Large intestine (tissue), 3 donors: ENCODE data around the gene GSTO2. TPM values are rescaled to one million over a fixed set of nuclear protein-coding genes. Genes with fewer than 3 reads are reported as not detected.

Source experiments
- DNase-seq, 2 donors: peaks; one replicate each; pipeline versions ENCODE4 v3.0.0 to v3.0.0-alpha.2; 2013
- H3K27ac ChIP-seq: one replicate; pipeline ENCODE4 v1.5.1; 2013; ENCODE audit warnings: low read length
- H3K27me3 ChIP-seq: 2 replicates; pipeline ENCODE4 v1.6.1; 2013; ENCODE audit warnings: low read length; ENCODE audit not compliant: control insufficient read depth, insufficient read depth
- H3K36me3 ChIP-seq: 2 replicates; pipeline ENCODE4 v1.6.1; 2013; ENCODE audit warnings: low read length; ENCODE audit not compliant: control insufficient read depth, insufficient read depth
- H3K4me1 ChIP-seq: one replicate; pipeline ENCODE4 v1.6.1; 2013; ENCODE audit warnings: low read length; ENCODE audit not compliant: control insufficient read depth, insufficient read depth
- H3K4me3 ChIP-seq: one replicate; pipeline ENCODE4 v1.5.1; 2013; ENCODE audit warnings: low read length
- H3K9me3 ChIP-seq: one replicate; pipeline ENCODE4 v1.6.1; 2013; ENCODE audit warnings: mild to moderate bottlenecking, low read depth, low read length, moderate library complexity; ENCODE audit not compliant: control insufficient read depth
- WGBS: methylation state at CpG from one replicate; pipeline ENCODE4 v1.1.5; 2013; ENCODE audit warnings: low lambda C conversion rate; ENCODE audit not compliant: insufficient coverage; 5-methylcytosine and 5-hydroxymethylcytosine counted together
- polyA plus RNA-seq: library from polyadenylated mRNA; unstranded; fragments of 120-200 nt; gene quantifications from one replicate; pipeline ENCODE4 v1.2.1, GENCODE V29; 2013

The GSTO2 gene
- polyA plus RNA-seq, 1 donor: 35.7 TPM

GRCh38 chr10:104333032-104333727 lies 64.2 kb downstream of the GSTO2 start:
- Histone ChIP-seq H3K4me1 (peaks cover 49% of the 10 kb centered on the region), H3K9me3 (no peaks in the 10 kb centered on the region), H3K36me3 (no peaks in the 10 kb centered on the region), H3K27me3 (no peaks in the 10 kb centered on the region), H3K4me3 (no peak overlapping the region), H3K27ac (no peak overlapping the region)
- DNase-seq: no peak
- no CpG with 5 or more reads among the region's 13 CpGs for WGBS

DNA sequence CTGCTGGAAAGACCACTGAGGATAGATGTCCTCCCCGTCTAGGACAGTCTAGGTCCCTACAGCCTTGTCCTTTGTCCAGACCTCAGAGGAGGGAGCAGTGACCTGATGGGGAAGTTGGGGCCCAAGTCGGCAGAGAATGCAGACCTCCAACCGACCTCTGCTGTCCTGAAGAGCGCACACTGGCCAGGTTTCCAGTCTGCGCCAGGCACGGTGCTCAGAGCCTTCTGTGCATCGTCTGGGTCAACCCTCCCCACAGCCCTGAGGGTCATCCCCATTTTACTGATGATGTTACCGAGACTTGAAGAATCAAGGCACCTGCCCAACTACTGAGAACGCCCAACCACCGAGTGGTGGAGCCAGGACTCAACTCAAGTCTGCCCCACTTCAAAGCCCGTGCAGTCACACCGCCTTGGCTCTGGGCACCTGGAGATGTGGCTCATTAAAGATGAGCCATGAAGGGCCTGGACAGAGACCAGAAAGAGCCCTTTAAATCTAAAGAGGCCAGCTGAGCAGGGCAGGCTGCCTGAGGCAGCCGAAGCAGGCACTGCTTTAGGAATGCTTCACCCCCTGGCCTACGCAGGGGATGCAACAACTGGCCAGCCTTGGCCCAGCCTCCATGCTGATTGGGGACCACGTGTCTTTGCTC lies 64.9 kb downstream of the GSTO2 start:
- no peaks in the 10 kb centered on the region for H3K36me3 ChIP-seq
- H3K4me1 ChIP-seq: peaks cover 42% of the 10 kb centered on the region
- no peak overlapping the region for H3K4me3 ChIP-seq
- DNase-seq: no peak
- H3K9me3 ChIP-seq: no peaks in the 10 kb centered on the region
- no CpG with 5 or more reads among the region's 15 CpGs for WGBS
- H3K27ac ChIP-seq: no peak overlapping the region
- no peaks in the 10 kb centered on the region for H3K27me3 ChIP-seq

- H3K36me3 ChIP-seq: no peaks in the 10 kb centered on the region
- H3K4me1 ChIP-seq: peaks cover 42% of the 10 kb centered on the region
- DNase-seq: no peak
- no peak overlapping the region for H3K4me3 ChIP-seq
- no peaks in the 10 kb centered on the region for H3K27me3 ChIP-seq
- no CpG with 5 or more reads among the region's 6 CpGs for WGBS
- H3K27ac ChIP-seq: no peak overlapping the region
- no peaks in the 10 kb centered on the region for H3K9me3 ChIP-seq
Observed at GRCh38 chr10:104334561-104334960, 65.6 kb downstream of the GSTO2 start.

DNA sequence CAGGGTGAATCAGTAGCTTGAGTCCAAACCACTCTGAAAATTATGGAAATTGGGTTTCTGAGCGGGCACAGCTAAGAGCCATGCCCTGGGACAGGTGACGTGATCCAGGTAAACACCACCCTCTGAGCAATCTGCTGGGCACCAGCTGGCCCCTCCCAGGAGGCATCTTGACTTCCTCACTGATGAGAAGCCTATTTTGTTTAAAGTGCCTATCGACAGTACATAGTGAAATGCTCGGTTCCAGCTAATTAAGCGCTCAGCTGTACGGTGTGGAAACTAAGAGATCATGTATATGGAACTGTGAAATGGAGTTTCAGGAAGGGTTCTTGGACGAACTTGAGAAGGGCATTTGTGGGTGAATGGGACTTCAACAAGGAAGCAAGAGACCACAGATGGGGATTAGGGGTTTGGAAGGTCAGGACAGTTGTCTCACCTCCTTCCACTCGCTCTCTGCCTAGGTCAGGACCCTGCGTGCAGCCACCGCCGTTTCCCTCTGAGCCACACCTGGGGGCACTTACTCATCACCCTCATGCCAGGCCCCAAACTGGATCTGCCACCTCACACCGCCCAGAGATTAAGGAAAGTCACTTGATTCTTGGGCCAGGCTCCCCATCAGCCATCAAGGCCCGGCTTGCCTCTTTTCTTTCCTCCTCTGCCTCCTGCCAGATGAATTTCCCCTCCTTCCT lies 66.1 kb downstream of the GSTO2 start:
- H3K9me3 ChIP-seq: no peaks in the 10 kb centered on the region
- H3K4me1 ChIP-seq: peaks cover 41% of the 10 kb centered on the region
- no peaks in the 10 kb centered on the region for H3K36me3 ChIP-seq
- no peak for DNase-seq
- H3K27me3 ChIP-seq: no peaks in the 10 kb centered on the region
- no peak overlapping the region for H3K27ac ChIP-seq
- no peak overlapping the region for H3K4me3 ChIP-seq
- WGBS: 83% methylated on average over 3 of the region's 13 CpGs

- Histone ChIP-seq H3K4me3 (peak overlapping the region; percentile 83), H3K27ac (peak overlapping the region; percentile 84), H3K9me3 (no peaks in the 10 kb centered on the region), H3K36me3 (no peaks in the 10 kb centered on the region), H3K27me3 (no peaks in the 10 kb centered on the region), H3K4me1 (peaks cover 29% of the 10 kb centered on the region)
- 0% methylated on average over 1 of the region's 12 CpGs for WGBS
- DNase-seq: peak in 1 of 2 donors; percentile 29
Observed at GRCh38 chr10:104336821-104337467, 68.0 kb downstream of the GSTO2 start.

- no CpG with 5 or more reads among the region's 23 CpGs for WGBS
- Histone ChIP-seq H3K4me1 (peaks cover 25% of the 10 kb centered on the region), H3K4me3 (peak overlapping the region; percentile 83), H3K27ac (peak overlapping the region; percentile 84), H3K9me3 (no peaks in the 10 kb centered on the region), H3K27me3 (no peaks in the 10 kb centered on the region), H3K36me3 (no peaks in the 10 kb centered on the region)
- no peak for DNase-seq
Observed at GRCh38 chr10:104337521-104337984, 68.6 kb downstream of the GSTO2 start.

DNA sequence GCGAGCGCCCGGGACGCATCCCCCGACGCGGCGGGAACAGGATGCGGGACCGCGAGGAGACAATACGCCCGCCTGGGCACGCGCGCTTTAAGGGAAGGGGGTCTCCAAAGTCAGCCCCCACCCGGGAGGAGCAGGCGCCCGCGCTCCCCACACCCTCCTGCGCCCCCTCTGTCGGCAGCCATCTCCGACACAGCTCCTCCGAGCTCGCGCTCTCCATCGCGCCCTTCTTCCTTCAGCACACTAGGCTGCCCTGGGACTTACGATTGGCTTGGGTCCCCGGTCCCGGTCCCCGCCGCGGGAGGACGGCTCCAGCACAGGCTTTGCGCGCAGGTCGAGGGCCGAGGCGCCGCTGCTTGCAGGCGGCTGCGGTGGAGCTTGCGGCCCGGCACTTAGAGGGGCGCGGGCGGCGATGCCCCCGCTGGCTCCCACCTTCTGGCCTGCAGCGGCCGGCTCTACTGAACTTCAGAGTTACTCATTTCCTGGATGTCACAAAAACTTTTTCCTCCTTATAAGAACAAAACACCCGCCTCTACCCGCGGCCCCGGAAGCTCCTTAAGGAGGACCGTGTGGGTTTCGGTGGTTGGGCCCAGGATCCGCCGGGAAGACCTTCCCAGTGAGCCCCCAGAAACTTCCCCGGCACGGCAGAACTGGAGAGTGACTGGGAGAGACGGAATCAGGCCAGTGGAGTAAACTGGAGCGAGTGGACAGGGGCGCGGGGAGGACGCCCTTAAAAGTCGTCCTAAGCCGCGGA lies 69.2 kb downstream of the GSTO2 start, which contains the start of gene ITPRIP:
ITPRIP (minus strand) TSS at position 481 of the 751 bp plus-strand sequence. CDS start 22,414 bp downstream, outside the sequence.
- H3K9me3 ChIP-seq: no peaks in the 10 kb centered on the region
- peak within 1 kb of the TSS; percentile 83 for H3K4me3 ChIP-seq
- peak in 1 of 2 donors; percentile 88 for DNase-seq
- WGBS: no CpG with 5 or more reads among the region's 70 CpGs
- peaks cover 25% of the 10 kb centered on the region for H3K4me1 ChIP-seq
- no peaks in the 10 kb centered on the region for H3K36me3 ChIP-seq
- no peaks in the 10 kb centered on the region for H3K27me3 ChIP-seq
- peak within 1 kb of the TSS; percentile 84 for H3K27ac ChIP-seq

DNA sequence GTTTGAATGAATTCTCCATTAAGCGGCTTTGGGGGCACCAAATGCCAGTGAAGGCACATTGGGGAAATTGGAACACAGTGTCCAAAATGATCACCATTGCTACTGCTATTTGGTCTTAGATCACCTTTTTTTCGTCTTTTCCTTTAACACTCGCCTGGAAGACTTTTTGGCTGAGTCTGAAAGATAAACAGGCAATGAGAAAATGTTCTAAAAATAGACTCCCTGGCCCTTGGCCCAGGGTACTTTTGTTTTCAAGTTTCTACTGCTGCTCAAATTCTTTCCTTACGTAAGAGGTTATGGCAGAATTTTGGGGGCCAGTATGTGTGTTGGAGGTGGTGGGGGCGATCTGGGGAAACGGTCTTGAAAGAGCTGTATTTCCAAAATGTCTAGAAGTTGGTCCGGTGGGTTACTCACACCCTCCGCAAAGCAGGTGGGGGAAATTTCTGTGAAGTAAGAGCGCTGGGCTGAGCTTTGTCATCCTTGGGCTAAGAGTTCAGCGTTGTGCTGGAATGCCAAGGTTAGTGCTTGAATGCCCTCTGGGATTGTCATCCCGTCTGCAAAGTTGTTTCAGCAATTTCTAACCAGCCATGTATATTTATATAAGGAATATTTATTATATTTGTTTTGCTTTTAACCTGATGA lies 70.6 kb downstream of the GSTO2 start:
- no peaks in the 10 kb centered on the region for H3K36me3 ChIP-seq
- no peaks in the 10 kb centered on the region for H3K27me3 ChIP-seq
- DNase-seq: peak; percentile 51 to 72
- no peaks in the 10 kb centered on the region for H3K9me3 ChIP-seq
- WGBS: 10% methylated on average over 2 of the region's 11 CpGs
- H3K27ac ChIP-seq: peak overlapping the region; percentile 84
- H3K4me3 ChIP-seq: peak overlapping the region; percentile 83
- peaks cover 25% of the 10 kb centered on the region for H3K4me1 ChIP-seq

DNA sequence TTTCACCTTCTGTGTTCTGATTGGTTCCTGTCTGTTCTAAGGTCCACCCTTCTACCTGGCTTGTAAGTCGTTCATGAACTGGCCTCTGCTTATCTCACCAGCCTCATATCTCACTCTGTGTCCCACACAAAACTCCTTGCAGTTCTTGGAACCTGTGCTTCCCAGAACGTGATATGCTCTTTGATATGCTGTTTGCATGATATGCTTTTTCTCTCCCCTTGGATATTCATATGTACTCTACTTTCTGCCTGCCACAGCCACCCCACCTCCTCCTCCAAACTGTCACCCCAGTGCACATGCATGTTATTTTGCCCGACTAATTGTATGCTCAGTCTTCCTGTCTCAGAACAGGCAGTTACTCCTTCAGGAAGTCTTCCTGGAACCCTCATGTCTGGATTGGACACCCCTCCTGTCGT lies 71.1 kb downstream of the GSTO2 start:
- peaks cover 25% of the 10 kb centered on the region for H3K4me1 ChIP-seq
- H3K9me3 ChIP-seq: no peaks in the 10 kb centered on the region
- DNase-seq: peak in 1 of 2 donors; percentile 75
- no peaks in the 10 kb centered on the region for H3K27me3 ChIP-seq
- H3K36me3 ChIP-seq: no peaks in the 10 kb centered on the region
- no peak overlapping the region for H3K4me3 ChIP-seq
- peak overlapping the region; percentile 84 for H3K27ac ChIP-seq
- 0% methylated on average over 1 of the region's 4 CpGs for WGBS
